ENCODE data around the gene SMAD5.

SMAD5 gene

GRCh38 chr5:136225796-136226195 is 93.2 kb downstream of the SMAD5 start:
- DNase-seq (ENCODE audit: low read depth), result no peak

- DNase-seq (ENCODE audit: low read depth), result no peak
These were observed 93.8 kb downstream of the SMAD5 start for GRCh38 chr5:136226401-136226800.

- no peak for DNase-seq (ENCODE audit: low read depth)
These were observed 95.6 kb downstream of the SMAD5 start for GRCh38 chr5:136228136-136228757.

DNA sequence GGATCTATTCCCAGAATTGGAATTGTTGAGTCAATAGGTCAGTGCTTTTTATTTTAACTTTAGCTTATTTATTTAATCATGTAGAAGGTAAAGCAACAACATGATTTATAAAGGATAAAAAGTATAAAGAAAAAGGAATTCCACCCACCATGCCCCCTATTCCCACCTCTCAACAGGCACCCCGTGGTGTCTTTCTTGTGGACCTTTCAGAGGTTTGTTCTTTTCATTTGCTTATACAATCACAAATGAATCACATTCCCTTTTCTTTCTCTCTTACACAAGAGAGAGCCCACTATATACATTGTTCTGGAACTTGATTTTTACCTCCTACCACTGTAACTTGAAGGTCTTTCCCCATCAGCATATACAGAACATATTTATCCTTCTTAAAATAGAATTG is 97.5 kb downstream of the SMAD5 start:
- no peak for DNase-seq (ENCODE audit: low read depth)

DNA sequence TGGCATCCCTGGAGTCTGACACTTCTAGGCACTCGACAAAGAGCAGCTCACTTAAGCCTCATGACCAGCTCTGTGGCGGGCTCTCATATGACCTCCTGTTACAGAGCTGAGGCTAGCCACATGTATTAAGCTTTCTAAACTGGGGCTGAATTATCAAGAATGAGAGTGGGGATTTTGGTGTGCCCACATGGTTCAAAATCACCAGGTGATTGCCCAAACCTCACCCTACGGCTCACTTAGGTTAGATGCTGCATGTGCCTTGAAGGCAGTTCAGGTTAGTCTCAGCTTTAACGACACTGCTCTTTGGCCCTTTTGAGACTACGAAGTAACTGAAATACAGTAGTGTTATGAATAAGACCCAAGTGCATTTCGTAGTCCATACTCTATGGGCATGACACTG is 99.7 kb downstream of the SMAD5 start:
- DNase-seq (ENCODE audit: low read depth), result no peak

Data from stimulated activated CD8-positive, alpha-beta memory T cell treated with anti-CD3 and anti-CD28 coated beads, Interleukin-7, amount 100 ng/mL, for 24 hours (primary cell).